GM23338 (cell line): ENCODE measurements around the gene CD9. TPM values are rescaled to one million over a fixed set of nuclear protein-coding genes. Genes with fewer than 3 reads are reported as not detected.

Experiments
- ATAC-seq: fragments of 200-7000 bp; cut with Tn5 transposase; 3 replicates; pipeline ENCODE4 v1.9.1; 2020
- DNase-seq: peaks from one replicate; pipeline ENCODE4 v3.0.0-alpha.2; 2015; ENCODE audit warnings: low spot score
- H2AFZ ChIP-seq: fragments of 200-600 bp; sonication (generic); 2 replicates; pipeline ENCODE4 v1.8.0; 2016; ENCODE audit warnings: antibody characterized with exemption, mild to moderate bottlenecking, moderate library complexity
- H3F3A ChIP-seq: fragments of 200-600 bp; sonication (generic); replicated peaks from 2 replicates; pipeline ENCODE4 v1.8.0; 2017; ENCODE audit warnings: antibody characterized with exemption, mixed run types, low read depth
- H3K27ac ChIP-seq: fragments of 200-600 bp; sonication (generic); 2 replicates; pipeline ENCODE4 v1.6.1; 2016; ENCODE audit warnings: low read depth
- H3K27me3 ChIP-seq: fragments of 200-600 bp; sonication (generic); 2 replicates; pipeline ENCODE4 v1.8.0; 2016; ENCODE audit warnings: mild to moderate bottlenecking, mixed run types, moderate library complexity; ENCODE audit not compliant: insufficient read depth
- H3K36me3 ChIP-seq: fragments of 200-600 bp; sonication (generic); 2 replicates; pipeline ENCODE4 v1.8.0; 2016; ENCODE audit warnings: mild to moderate bottlenecking; ENCODE audit not compliant: insufficient read depth
- H3K4me1 ChIP-seq: fragments of 200-600 bp; sonication (generic); 2 replicates; pipeline ENCODE4 v1.8.0; 2016; ENCODE audit warnings: mild to moderate bottlenecking, moderate library complexity; ENCODE audit not compliant: insufficient read depth
- H3K4me2 ChIP-seq: fragments of 200-600 bp; sonication (generic); 2 replicates; pipeline ENCODE4 v1.7.1; 2017; ENCODE audit warnings: mixed run types
- H3K4me3 ChIP-seq: fragments of 200-600 bp; sonication (generic); 2 replicates; pipeline ENCODE4 v1.6.1; 2016; ENCODE audit warnings: mixed run types
- H3K79me2 ChIP-seq: fragments of 200-600 bp; sonication (generic); replicated peaks from 2 replicates; pipeline ENCODE4 v1.8.0; 2017; ENCODE audit warnings: mild to moderate bottlenecking; ENCODE audit not compliant: insufficient read depth
- H3K9me2 ChIP-seq: fragments of 200-600 bp; sonication (generic); 2 replicates; pipeline ENCODE4 v1.8.0; 2017; ENCODE audit not compliant: insufficient read depth
- H4K20me1 ChIP-seq: fragments of 200-600 bp; sonication (generic); replicated peaks from 2 replicates; pipeline ENCODE4 v1.8.0; 2017; ENCODE audit warnings: mild to moderate bottlenecking; ENCODE audit not compliant: insufficient read depth
- H3K27ac Mint-ChIP-seq: 2 replicates; pipeline ENCODE4 v1.8.0; 2020; ENCODE audit warnings: inconsistent platforms, mild to moderate bottlenecking, moderate library complexity, mixed read lengths
- H3K27me3 Mint-ChIP-seq: 3 replicates; pipeline ENCODE4 v1.8.0; 2022; ENCODE audit warnings: low read depth, mild to moderate bottlenecking, moderate library complexity, mixed read lengths, inconsistent platforms; ENCODE audit not compliant: insufficient read depth, poor library complexity
- H3K36me3 Mint-ChIP-seq: 3 replicates; pipeline ENCODE4 v1.8.0; 2021; ENCODE audit warnings: low read depth, mild to moderate bottlenecking, inconsistent platforms, moderate library complexity, mixed read lengths
- H3K4me1 Mint-ChIP-seq: 3 replicates; pipeline ENCODE4 v1.8.0; 2020; ENCODE audit warnings: mild to moderate bottlenecking, inconsistent platforms, mixed read lengths
- H3K4me3 Mint-ChIP-seq: 3 replicates; pipeline ENCODE4 v1.8.0; 2021; ENCODE audit warnings: moderate library complexity, mild to moderate bottlenecking, inconsistent platforms, mixed read lengths
- H3K9me3 Mint-ChIP-seq: 3 replicates; pipeline ENCODE4 v1.8.0; 2020; ENCODE audit warnings: moderate library complexity, mild to moderate bottlenecking, inconsistent platforms, mixed read lengths
- CREB1 ChIP-seq: fragments of 250-450 bp; sonication (Bioruptor Pico); IDR thresholded peaks from 2 replicates; pipeline ENCODE4 v1.5.0; 2020; ENCODE audit warnings: low read depth, mild to moderate bottlenecking, moderate library complexity
- ETS1 ChIP-seq: IDR thresholded peaks from 2 replicates; pipeline ENCODE4 v1.6.1; 2016; ENCODE audit warnings: antibody characterized with exemption
- NANOG ChIP-seq: IDR thresholded peaks from 2 replicates; pipeline ENCODE4 v1.6.1; 2016; ENCODE audit warnings: antibody characterized with exemption, borderline replicate concordance
- ZNF114 ChIP-seq: fragments of 250-450 bp; sonication (Bioruptor Pico); IDR thresholded peaks from 2 replicates; pipeline ENCODE4 v1.5.0; 2020; ENCODE audit warnings: mild to moderate bottlenecking, moderate library complexity
- ZNF331 ChIP-seq: fragments of 250-450 bp; sonication (Bioruptor Pico); IDR thresholded peaks from 2 replicates; pipeline ENCODE4 v1.5.0; 2020; ENCODE audit warnings: low read depth, mild to moderate bottlenecking, moderate library complexity
- ZNF462 ChIP-seq: fragments of 250-450 bp; sonication (Bioruptor Pico); IDR thresholded peaks from 2 replicates; pipeline ENCODE4 v1.5.0; 2020; ENCODE audit warnings: mild to moderate bottlenecking, moderate library complexity
- polyA plus RNA-seq: library from polyadenylated mRNA; unstranded; fragments of >200 nt; fragmentation: Nextera tagmentation; extraction: Ambion mirVana; gene quantifications from 2 replicates; pipeline ENCODE4 v1.2.1, GENCODE V29; 2016
- total RNA-seq: library from RNA; depleted of rRNA; stranded (reverse); fragments of >200 nt; shearing (Covaris generic); gene quantifications from 2 replicates; pipeline ENCODE4 v1.2.3, GENCODE V29; 2014

The CD9 gene
- total and polyA plus RNA-seq, 2 experiments from 2014 or later, result 222 to 251 TPM

- no peak for TF ChIP-seq ZNF462
- no peak for TF ChIP-seq CREB1 (CRISPR knock-in tag)
- TF ChIP-seq ZNF331 (CRISPR knock-in tag), result no peak
- no peak for TF ChIP-seq ETS1
- TF ChIP-seq NANOG, result no peak
- no peak for TF ChIP-seq ZNF114 (CRISPR knock-in tag)
These were observed 33.4 kb upstream of the CD9 start (continued) for GRCh38 chr12:6166808-6167207.

GRCh38 chr12:6167327-6168280, 32.6 kb upstream of the CD9 start:
- Mint-ChIP-seq H3K9me3 (no peaks in the 10 kb centered on the region; the same call in 2 of the 3 replicates), H3K27me3 (peaks cover 6% of the 10 kb centered on the region), H3K4me3 (no peak overlapping the region), H3K4me1 (no peaks in the 10 kb centered on the region), H3K36me3 (no peaks in the 10 kb centered on the region), H3K27ac (no peak overlapping the region)
- Histone ChIP-seq H3K27ac (no peak overlapping the region), H3K9me2 (no peaks in the 10 kb centered on the region), H3F3A (no peaks in the 10 kb centered on the region), H3K27me3 (no peaks in the 10 kb centered on the region), H3K79me2 (no peaks in the 10 kb centered on the region), H4K20me1 (no peaks in the 10 kb centered on the region), H3K4me3 (no peak overlapping the region), H3K4me2 (no peak overlapping the region), H2AFZ (no peak overlapping the region), H3K4me1 (no peaks in the 10 kb centered on the region), H3K36me3 (no peaks in the 10 kb centered on the region)
- no peak for TF ChIP-seq ZNF114 (CRISPR knock-in tag)
- ATAC-seq (no peak), DNase-seq (no peak)
